HG03457 (cell line): ENCODE measurements around the gene STK32C.
"Not testable (repeated sequence)": the region's sequence is repeated elsewhere in the genome, so short reads cannot be mapped to it uniquely, and the experiment has no call there.

Source experiments
- ATAC-seq: cut with Tn5 transposase; IDR thresholded peaks from one replicate; pipeline ENCODE4 v1.9.1; 2021; ENCODE audit warnings: moderate number of reproducible peaks; ENCODE audit not compliant: unreplicated experiment

Gene STK32C

DNA sequence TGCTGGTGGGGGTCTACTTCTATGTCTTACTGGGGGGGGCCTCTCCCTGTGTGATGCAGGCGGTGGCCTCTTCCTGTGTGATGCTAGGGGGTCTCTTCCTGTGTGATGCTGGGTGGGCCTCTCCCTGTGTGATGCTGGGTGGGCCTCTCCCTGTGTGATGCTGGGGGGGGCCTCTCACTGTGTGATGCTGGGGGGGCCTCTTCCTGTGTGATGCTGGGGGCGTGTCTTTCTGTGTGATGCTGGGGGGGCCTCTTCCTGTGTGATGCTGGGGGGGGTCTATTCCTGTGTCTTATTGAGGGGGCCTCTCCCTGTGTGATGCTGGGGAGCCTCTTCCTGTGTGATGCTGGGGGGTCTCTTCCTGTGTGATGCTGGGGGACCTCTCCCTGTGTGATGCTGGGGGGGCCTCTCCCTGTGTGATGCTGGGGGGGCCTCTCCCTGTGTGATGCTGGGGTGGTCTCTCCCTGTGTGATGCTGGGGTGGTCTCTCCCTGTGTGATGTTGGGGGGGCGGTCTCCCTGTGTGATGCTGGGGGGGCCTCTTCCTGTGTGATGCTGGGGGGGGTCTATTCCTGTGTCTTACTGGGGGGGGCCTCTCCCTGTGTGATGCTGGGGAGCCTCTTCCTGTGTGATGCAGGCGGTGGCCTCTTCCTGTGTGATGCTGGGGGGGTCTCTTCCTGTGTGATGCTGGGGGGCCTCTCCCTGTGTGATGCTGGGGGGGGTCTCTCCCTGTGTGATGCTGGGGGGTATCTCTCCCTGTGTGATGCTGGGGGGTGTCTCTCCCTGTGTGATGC lies 146.7 kb downstream of the STK32C start:
- not testable (repeated sequence) for ATAC-seq

GRCh38 chr10:132160231-132160630 lies 147.5 kb downstream of the STK32C start:
- ATAC-seq, result not testable (repeated sequence)

DNA sequence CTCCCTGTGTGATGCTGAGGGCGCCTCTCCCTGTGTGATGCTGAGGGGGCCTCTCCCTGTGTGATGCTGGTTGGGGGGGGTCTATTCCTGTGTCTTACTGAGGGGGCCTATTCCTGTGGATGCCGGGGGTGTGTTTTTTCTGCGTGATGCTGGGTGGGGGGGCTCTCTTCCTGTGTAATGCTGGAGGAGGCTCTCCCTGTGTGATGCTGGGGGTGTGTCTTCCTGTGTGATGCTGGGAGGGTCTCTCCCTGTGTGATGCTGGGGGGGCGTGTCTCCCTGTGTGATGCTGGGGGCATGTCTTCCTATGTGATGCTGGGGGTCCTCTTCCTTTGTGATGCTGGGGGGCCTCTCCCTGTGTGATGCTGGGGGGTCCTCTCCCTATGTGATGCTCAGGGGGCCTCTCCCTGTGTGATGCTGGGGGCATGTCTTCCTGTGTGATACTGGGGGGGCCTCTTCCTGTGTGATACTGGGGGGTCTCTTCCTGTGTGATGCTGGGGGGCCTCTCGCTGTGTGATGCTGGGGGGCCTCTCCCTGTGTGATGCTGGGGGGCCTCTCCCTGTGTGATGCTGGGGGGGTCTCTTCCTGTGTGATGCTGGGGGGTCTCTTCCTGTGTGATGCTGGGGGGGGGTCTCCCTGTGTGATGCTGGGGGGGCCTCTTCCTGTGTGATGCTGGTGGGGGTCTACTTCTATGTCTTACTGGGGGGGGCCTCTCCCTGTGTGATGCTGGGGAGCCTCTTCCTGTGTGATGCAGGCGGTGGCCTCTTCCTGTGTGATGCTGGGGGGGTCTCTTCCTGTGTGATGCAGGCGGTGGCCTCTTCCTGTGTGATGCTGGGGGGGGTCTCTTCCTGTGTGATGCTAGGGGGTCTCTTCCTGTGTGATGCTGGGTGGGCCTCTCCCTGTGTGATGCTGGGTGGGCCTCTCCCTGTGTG lies 148.2 kb downstream of the STK32C start:
- ATAC-seq, result not testable (repeated sequence)

DNA sequence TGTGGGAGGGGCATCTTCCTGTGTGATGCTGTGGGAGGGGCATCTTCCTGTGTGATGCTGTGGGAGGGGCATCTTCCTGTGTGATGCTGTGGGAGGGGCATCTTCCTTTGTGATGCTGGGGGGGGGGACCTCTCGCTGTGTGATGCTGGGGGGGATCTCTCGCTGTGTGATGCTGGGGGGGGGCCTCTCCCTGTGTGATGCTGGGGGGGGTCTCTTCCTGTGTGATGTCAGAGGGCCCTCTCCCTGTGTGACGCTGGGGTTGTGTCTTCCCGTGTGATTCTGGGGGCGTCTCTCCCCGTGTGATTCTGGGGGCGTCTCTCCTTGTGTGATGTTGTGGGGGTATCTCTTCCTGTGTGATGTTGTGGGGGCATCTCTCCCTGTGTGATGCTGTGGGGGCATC lies 148.9 kb downstream of the STK32C start:
- no peak for ATAC-seq

GRCh38 chr10:132158122-132158741 lies 149.5 kb downstream of the STK32C start:
- ATAC-seq, result no peak
